Stimulated activated naive CD8-positive, alpha-beta T cell treated with anti-CD3 and anti-CD28 coated beads, Interleukin-15, amount 100 ng/mL, for 72 hours (primary cell): ENCODE data around the gene NDUFA3.
A peak's percentile ranks its signal among the peaks of the same experiment; 100 is the strongest.
"Not testable (repeated sequence)": the region's sequence is repeated elsewhere in the genome, so short reads cannot be mapped to it uniquely, and the experiment has no call there.

Experiments
- ATAC-seq: fragments of 150-1000 bp; cut with Tn5 transposase; 2 replicates; pipeline ENCODE4 v1.10.0; 2021; ENCODE audit warnings: mild to moderate bottlenecking, moderate library complexity
- DNase-seq, 2 donors: peaks; one replicate each; pipeline ENCODE4 v3.0.0; 2021 to 2022
- H3K27ac Mint-ChIP-seq, 2 donors: one replicate each; pipeline ENCODE4 v1.8.0; 2022; ENCODE audit warnings: mild to moderate bottlenecking in 2 of 2, mixed read lengths in 2 of 2, moderate library complexity in 2 of 2
- H3K27me3 Mint-ChIP-seq: one replicate; pipeline ENCODE4 v1.8.0; 2022; ENCODE audit warnings: mixed read lengths
- H3K4me1 Mint-ChIP-seq: one replicate; pipeline ENCODE4 v1.8.0; 2022; ENCODE audit warnings: mild to moderate bottlenecking, mixed read lengths
- H3K4me3 Mint-ChIP-seq, 2 donors: one replicate each; pipeline ENCODE4 v1.8.0; 2022; ENCODE audit warnings: mild to moderate bottlenecking in 2 of 2, mixed read lengths in 2 of 2, moderate library complexity in 1 of 2
- H3K9me3 Mint-ChIP-seq, 2 donors: one replicate each; pipeline ENCODE4 v1.8.0; 2022; ENCODE audit warnings: mixed read lengths in 2 of 2

Gene NDUFA3

GRCh38 chr19:54099903-54100255 is 2.8 kb upstream of the NDUFA3 start:
- not testable (repeated sequence) for H3K9me3 Mint-ChIP-seq, H3K4me3 Mint-ChIP-seq, DNase-seq, ATAC-seq, H3K27ac Mint-ChIP-seq
- peaks cover 22% of the 10 kb centered on the region for H3K27me3 Mint-ChIP-seq
- H3K4me1 Mint-ChIP-seq = peaks cover 43% of the 10 kb centered on the region

- H3K9me3 Mint-ChIP-seq = no peaks in the 10 kb centered on the region
These were observed 2.1 kb upstream of the NDUFA3 start, which contains the start of gene OSCAR for GRCh38 chr19:54100561-54100960. TSS of gene OSCAR (minus strand) at chr19:54100803. CDS start at chr19:54100792, 11 bp downstream.

GRCh38 chr19:54104998-54105715 is 2.5 kb downstream of the NDUFA3 start:
- Mint-ChIP-seq H3K4me3 (peak overlapping the region in 1 of 2 donors; percentile 25), H3K27me3 (no peaks in the 10 kb centered on the region), H3K27ac (peak overlapping the region in 1 of 2 donors; percentile 77), H3K4me1 (peaks cover 41% of the 10 kb centered on the region), H3K9me3 (no peaks in the 10 kb centered on the region)
- DNase-seq (no peak), ATAC-seq (no peak)

More at GRCh38 chr19:54100561-54100960, 2.1 kb upstream of the NDUFA3 start, which contains the start of gene OSCAR:
- Mint-ChIP-seq H3K4me1 (peaks cover 42% of the 10 kb centered on the region), H3K4me3 (peak within 1 kb of the TSS; percentile 61 to 62), H3K27ac (peak within 1 kb of the TSS in 1 of 2 donors; percentile 76), H3K27me3 (peaks cover 15% of the 10 kb centered on the region)
- ATAC-seq (no peak), DNase-seq (no peak)

- Mint-ChIP-seq H3K4me3 (peak overlapping the region in 1 of 2 donors; percentile 25), H3K4me1 (peaks cover 43% of the 10 kb centered on the region)
These were observed 3.1 kb downstream of the NDUFA3 start for GRCh38 chr19:54105796-54106195.

GRCh38 chr19:54106716-54107115 is 4.1 kb downstream of the NDUFA3 start:
- ATAC-seq (no peak), DNase-seq (no peak)
- Mint-ChIP-seq H3K27me3 (no peaks in the 10 kb centered on the region), H3K4me1 (peaks cover 43% of the 10 kb centered on the region), H3K4me3 (no peak overlapping the region), H3K9me3 (no peaks in the 10 kb centered on the region), H3K27ac (no peak overlapping the region)

More at GRCh38 chr19:54105796-54106195, 3.1 kb downstream of the NDUFA3 start:
- no peak for ATAC-seq
- H3K27ac Mint-ChIP-seq = peak overlapping the region in 1 of 2 donors; percentile 45
- DNase-seq = no peak
- H3K27me3 Mint-ChIP-seq = no peaks in the 10 kb centered on the region
- H3K9me3 Mint-ChIP-seq = no peaks in the 10 kb centered on the region

GRCh38 chr19:54107876-54108490 is 5.3 kb downstream of the NDUFA3 start:
- no peak for DNase-seq
- H3K4me1 Mint-ChIP-seq = peaks cover 34% of the 10 kb centered on the region
- H3K9me3 Mint-ChIP-seq = no peaks in the 10 kb centered on the region
- H3K4me3 Mint-ChIP-seq = no peak overlapping the region
- H3K27me3 Mint-ChIP-seq = no peaks in the 10 kb centered on the region
- no peak overlapping the region for H3K27ac Mint-ChIP-seq
- no peak for ATAC-seq

- ATAC-seq (no peak), DNase-seq (no peak)
- H3K27me3 Mint-ChIP-seq = no peaks in the 10 kb centered on the region
- no peaks in the 10 kb centered on the region for H3K9me3 Mint-ChIP-seq
- peaks cover 34% of the 10 kb centered on the region for H3K4me1 Mint-ChIP-seq
- no peak overlapping the region for H3K4me3 Mint-ChIP-seq
- no peak overlapping the region for H3K27ac Mint-ChIP-seq
These were observed 5.8 kb downstream of the NDUFA3 start for GRCh38 chr19:54108496-54108895.

- Mint-ChIP-seq H3K4me1 (peaks cover 39% of the 10 kb centered on the region), H3K27me3 (no peaks in the 10 kb centered on the region), H3K9me3 (no peaks in the 10 kb centered on the region), H3K4me3 (no peak overlapping the region), H3K27ac (no peak overlapping the region)
- no peak for ATAC-seq
- DNase-seq = no peak
These were observed 7.0 kb downstream of the NDUFA3 start for GRCh38 chr19:54109651-54110050.

GRCh38 chr19:54114340-54115108 is 11.9 kb downstream of the NDUFA3 start:
- ATAC-seq = peak; percentile 69
- peak overlapping the region; percentile 87 to 95 for H3K27ac Mint-ChIP-seq
- peaks cover 48% of the 10 kb centered on the region for H3K4me1 Mint-ChIP-seq
- peak; percentile 19 to 58 for DNase-seq
- peak overlapping the region; percentile 85 to 93 for H3K4me3 Mint-ChIP-seq
- H3K27me3 Mint-ChIP-seq = no peaks in the 10 kb centered on the region
- H3K9me3 Mint-ChIP-seq = no peaks in the 10 kb centered on the region

- no peaks in the 10 kb centered on the region for H3K9me3 Mint-ChIP-seq
- ATAC-seq = peak; percentile 96
- peak within 1 kb of the TSS; percentile 85 to 93 for H3K4me3 Mint-ChIP-seq
- peak; percentile 94 to 95 for DNase-seq
- no peaks in the 10 kb centered on the region for H3K27me3 Mint-ChIP-seq
- peaks cover 43% of the 10 kb centered on the region for H3K4me1 Mint-ChIP-seq
- peak within 1 kb of the TSS; percentile 87 to 95 for H3K27ac Mint-ChIP-seq
These were observed 12.7 kb downstream of the NDUFA3 start, which contains the start of the genes PRPF31 and TFPT for GRCh38 chr19:54115109-54116063. TSS of gene PRPF31 (plus strand) at chr19:54115754. CDS start at chr19:54118279, 2,525 bp downstream. TSS of gene TFPT (minus strand) at chr19:54115657. CDS start at chr19:54115269, 388 bp downstream.

GRCh38 chr19:54121259-54121658 is 18.6 kb downstream of the NDUFA3 start:
- no peak overlapping the region for H3K4me3 Mint-ChIP-seq
- DNase-seq = no peak
- peaks cover 17% of the 10 kb centered on the region for H3K4me1 Mint-ChIP-seq
- no peaks in the 10 kb centered on the region for H3K9me3 Mint-ChIP-seq
- ATAC-seq = no peak
- H3K27ac Mint-ChIP-seq = no peak overlapping the region
- no peaks in the 10 kb centered on the region for H3K27me3 Mint-ChIP-seq

GRCh38 chr19:54123682-54124081 is 21.0 kb downstream of the NDUFA3 start:
- Mint-ChIP-seq H3K27me3 (no peaks in the 10 kb centered on the region), H3K27ac (no peak overlapping the region), H3K9me3 (no peaks in the 10 kb centered on the region), H3K4me1 (no peaks in the 10 kb centered on the region), H3K4me3 (no peak overlapping the region)
- ATAC-seq (no peak), DNase-seq (no peak)

GRCh38 chr19:54124393-54124792 is 21.7 kb downstream of the NDUFA3 start:
- Mint-ChIP-seq H3K4me3 (no peak overlapping the region), H3K27me3 (no peaks in the 10 kb centered on the region), H3K9me3 (no peaks in the 10 kb centered on the region), H3K4me1 (no peaks in the 10 kb centered on the region), H3K27ac (no peak overlapping the region)
- ATAC-seq = no peak
- no peak for DNase-seq

- Mint-ChIP-seq H3K27me3 (no peaks in the 10 kb centered on the region), H3K27ac (peak overlapping the region in 1 of 2 donors; percentile 95), H3K9me3 (no peaks in the 10 kb centered on the region), H3K4me3 (no peak overlapping the region), H3K4me1 (no peaks in the 10 kb centered on the region)
- DNase-seq (no peak), ATAC-seq (no peak)
These were observed 23.1 kb downstream of the NDUFA3 start for GRCh38 chr19:54125713-54126112.
